ENCODE results near the gene ZMYND12.
A peak's percentile ranks its signal among the peaks of the same experiment; 100 is the strongest.

ZMYND12 gene

GRCh38 chr1:42385283-42385682 is 70.5 kb downstream of the ZMYND12 start:
- DNase-seq, result no peak

- DNase-seq, result no peak
These were observed 74.5 kb downstream of the ZMYND12 start for GRCh38 chr1:42381280-42381673.

GRCh38 chr1:42380586-42381279 is 75.1 kb downstream of the ZMYND12 start, which contains the start of gene RIMKLA:
Gene RIMKLA, plus strand, starts transcription at chr1:42380792. Its CDS starts 143 bp downstream, at chr1:42380935.
- peak; percentile 53 for DNase-seq
